Measurements from ENCODE around the gene SPOCK2.

Gene SPOCK2

GRCh38 chr10:72015841-72016240, 72.5 kb downstream of the SPOCK2 start:
- DNase-seq (ENCODE audit: low spot score): no peak
- Histone ChIP-seq H3K4me3 (no peak overlapping the region), H3K27ac (no peak overlapping the region)
- no peak for TF ChIP-seq CTCF (IDR thresholded peaks at IDR 0.05)

GRCh38 chr10:72014785-72015480, 73.4 kb downstream of the SPOCK2 start:
- no peak for TF ChIP-seq CTCF (IDR thresholded peaks at IDR 0.05)
- DNase-seq (ENCODE audit: low spot score): no peak
- Histone ChIP-seq H3K27ac (no peak overlapping the region), H3K4me3 (no peak overlapping the region)

- H3K4me3 ChIP-seq: no peak overlapping the region
- peak overlapping the region in 1 of 2 donors; percentile 39 for H3K27ac ChIP-seq
- no peak for DNase-seq (ENCODE audit: low spot score)
- TF ChIP-seq CTCF (IDR thresholded peaks at IDR 0.05): no peak
Measured at GRCh38 chr10:72014197-72014596, 74.2 kb downstream of the SPOCK2 start.

- no peak overlapping the region for H3K4me3 ChIP-seq
- no peak for DNase-seq (ENCODE audit: low spot score)
- H3K27ac ChIP-seq: peak overlapping the region in 1 of 2 donors; percentile 39
- no peak for TF ChIP-seq CTCF (IDR thresholded peaks at IDR 0.05)
Measured at GRCh38 chr10:72013202-72013945, 75.0 kb downstream of the SPOCK2 start.

- DNase-seq (ENCODE audit: low spot score): no peak
- TF ChIP-seq CTCF (IDR thresholded peaks at IDR 0.05): no peak
- Histone ChIP-seq H3K27ac (no peak overlapping the region), H3K4me3 (no peak overlapping the region)
Measured at GRCh38 chr10:72012796-72013195, 75.6 kb downstream of the SPOCK2 start.

- no peak for DNase-seq (ENCODE audit: low spot score)
- TF ChIP-seq CTCF (IDR thresholded peaks at IDR 0.05): no peak
- no peak overlapping the region for H3K4me3 ChIP-seq
- H3K27ac ChIP-seq: peak overlapping the region in 1 of 2 donors; percentile 92
Measured at GRCh38 chr10:72011976-72012512, 76.3 kb downstream of the SPOCK2 start.
